ENCODE results near the gene BCL2L2.

DNA sequence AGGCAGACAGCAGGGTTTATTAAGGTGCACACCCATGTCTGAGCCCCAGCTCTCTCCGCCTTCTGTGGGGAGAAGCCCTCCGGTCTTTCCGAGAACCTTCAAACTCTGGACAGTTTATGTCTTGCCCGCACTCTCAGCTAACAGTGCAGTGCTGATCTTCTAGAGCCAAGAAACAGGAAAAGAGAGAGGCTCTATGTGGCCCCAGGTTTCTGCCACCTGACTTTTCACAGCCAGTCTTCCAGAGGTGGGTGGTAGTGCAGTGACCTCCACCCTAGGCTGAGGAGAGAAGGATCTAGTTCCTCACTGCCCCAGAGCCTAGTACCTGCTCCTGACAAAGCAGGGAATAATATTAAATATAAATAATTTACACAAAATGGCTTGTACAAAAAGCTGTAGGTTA, 50.0 kb downstream of the BCL2L2 start:
- TF ChIP-seq, protein P1, sequence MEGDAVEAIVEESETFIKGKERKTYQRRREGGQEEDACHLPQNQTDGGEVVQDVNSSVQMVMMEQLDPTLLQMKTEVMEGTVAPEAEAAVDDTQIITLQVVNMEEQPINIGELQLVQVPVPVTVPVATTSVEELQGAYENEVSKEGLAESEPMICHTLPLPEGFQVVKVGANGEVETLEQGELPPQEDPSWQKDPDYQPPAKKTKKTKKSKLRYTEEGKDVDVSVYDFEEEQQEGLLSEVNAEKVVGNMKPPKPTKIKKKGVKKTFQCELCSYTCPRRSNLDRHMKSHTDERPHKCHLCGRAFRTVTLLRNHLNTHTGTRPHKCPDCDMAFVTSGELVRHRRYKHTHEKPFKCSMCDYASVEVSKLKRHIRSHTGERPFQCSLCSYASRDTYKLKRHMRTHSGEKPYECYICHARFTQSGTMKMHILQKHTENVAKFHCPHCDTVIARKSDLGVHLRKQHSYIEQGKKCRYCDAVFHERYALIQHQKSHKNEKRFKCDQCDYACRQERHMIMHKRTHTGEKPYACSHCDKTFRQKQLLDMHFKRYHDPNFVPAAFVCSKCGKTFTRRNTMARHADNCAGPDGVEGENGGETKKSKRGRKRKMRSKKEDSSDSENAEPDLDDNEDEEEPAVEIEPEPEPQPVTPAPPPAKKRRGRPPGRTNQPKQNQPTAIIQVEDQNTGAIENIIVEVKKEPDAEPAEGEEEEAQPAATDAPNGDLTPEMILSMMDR (IDR thresholded peaks at IDR 0.05): no peak
- no peak for TF ChIP-seq POLR2A (IDR thresholded peaks at IDR 0.05)

Data from uterus (tissue), 2 donors.